Hepatocyte (in vitro differentiated cells): ENCODE results near the gene NFIA. TPM values are rescaled to one million over a fixed set of nuclear protein-coding genes. Genes with fewer than 3 reads are reported as not detected.

Experiments
- DNase-seq: peaks from one replicate; pipeline ENCODE4 v3.0.0-alpha.2; 2016; ENCODE audit warnings: low spot score
- H2AFZ ChIP-seq: fragments of 200-600 bp; sonication (generic); 2 replicates; pipeline ENCODE4 v1.6.0; 2016; ENCODE audit warnings: antibody characterized with exemption, mild to moderate bottlenecking
- H3K27ac ChIP-seq: fragments of 200-600 bp; sonication (generic); 2 replicates; pipeline ENCODE4 v1.5.1; 2016; ENCODE audit warnings: mild to moderate bottlenecking
- H3K27me3 ChIP-seq: fragments of 200-600 bp; sonication (generic); 2 replicates; pipeline ENCODE4 v1.6.1; 2016
- H3K36me3 ChIP-seq: fragments of 200-600 bp; sonication (generic); replicated peaks from 2 replicates; pipeline ENCODE4 v1.5.1; 2016; ENCODE audit warnings: low read depth; ENCODE audit not compliant: insufficient read depth
- H3K4me1 ChIP-seq: fragments of 200-600 bp; sonication (generic); 2 replicates; pipeline ENCODE4 v1.5.1; 2016; ENCODE audit warnings: mild to moderate bottlenecking, moderate library complexity; ENCODE audit not compliant: insufficient read depth
- H3K4me2 ChIP-seq: fragments of 200-600 bp; sonication (generic); 2 replicates; pipeline ENCODE4 v1.6.0; 2016
- H3K4me3 ChIP-seq: fragments of 200-600 bp; sonication (generic); 2 replicates; pipeline ENCODE4 v1.5.1; 2016; ENCODE audit warnings: mild to moderate bottlenecking
- H3K79me2 ChIP-seq: fragments of 200-600 bp; sonication (generic); 2 replicates; pipeline ENCODE4 v1.6.0; 2017; ENCODE audit warnings: mild to moderate bottlenecking
- H3K9me2 ChIP-seq: fragments of 200-600 bp; sonication (generic); replicated peaks from 2 replicates; pipeline ENCODE4 v1.6.0; 2017; ENCODE audit warnings: mild to moderate bottlenecking; ENCODE audit not compliant: insufficient read depth
- H3K9me3 ChIP-seq: fragments of 200-600 bp; sonication (generic); 2 replicates; pipeline ENCODE4 v1.5.1; 2016; ENCODE audit warnings: low read depth, mild to moderate bottlenecking
- H4K20me1 ChIP-seq: fragments of 200-600 bp; sonication (generic); 2 replicates; pipeline ENCODE4 v1.6.0; 2016; ENCODE audit warnings: mild to moderate bottlenecking; ENCODE audit not compliant: insufficient read depth, poor library complexity, severe bottlenecking
- EZH2 ChIP-seq: fragments of 200-600 bp; sonication (generic); IDR thresholded peaks from 2 replicates; pipeline ENCODE4 v1.6.1; 2016; ENCODE audit warnings: antibody characterized with exemption, mild to moderate bottlenecking, borderline replicate concordance
- EZH2phosphoT487 ChIP-seq: fragments of 200-600 bp; sonication (generic); IDR thresholded peaks from one replicate; pipeline ENCODE4 v1.6.1; 2018; ENCODE audit warnings: antibody characterized with exemption, mild to moderate bottlenecking, low read depth, moderate library complexity; ENCODE audit not compliant: unreplicated experiment, severe bottlenecking
- WGBS: methylation state at CpG from one replicate; pipeline ENCODE4 v1.1.6; 2016; ENCODE audit warnings: low lambda C conversion rate; ENCODE audit errors: missing lambda C conversion rate; 5-methylcytosine and 5-hydroxymethylcytosine counted together
- polyA plus RNA-seq: library from polyadenylated mRNA; unstranded; fragments of >200 nt; fragmentation: Nextera tagmentation; extraction: Ambion mirVana; gene quantifications from 2 replicates; pipeline ENCODE4 v1.2.1, GENCODE V29; 2016
- total RNA-seq: library from RNA; depleted of rRNA; stranded (reverse); fragments of >200 nt; gene quantifications from 2 replicates; pipeline ENCODE4 v1.2.3, GENCODE V29; 2014
- TF ChIP-seq, protein P1 (sequence below): fragments of 200-600 bp; sonication (generic); IDR thresholded peaks from 2 replicates; pipeline ENCODE4 v1.5.1; 2016; ENCODE audit warnings: antibody characterized with exemption, mild to moderate bottlenecking; ENCODE audit not compliant: poor library complexity

The NFIA gene
- total and polyA plus RNA-seq, 2 experiments from 2014 or later = 15.1 to 18.2 TPM

DNA sequence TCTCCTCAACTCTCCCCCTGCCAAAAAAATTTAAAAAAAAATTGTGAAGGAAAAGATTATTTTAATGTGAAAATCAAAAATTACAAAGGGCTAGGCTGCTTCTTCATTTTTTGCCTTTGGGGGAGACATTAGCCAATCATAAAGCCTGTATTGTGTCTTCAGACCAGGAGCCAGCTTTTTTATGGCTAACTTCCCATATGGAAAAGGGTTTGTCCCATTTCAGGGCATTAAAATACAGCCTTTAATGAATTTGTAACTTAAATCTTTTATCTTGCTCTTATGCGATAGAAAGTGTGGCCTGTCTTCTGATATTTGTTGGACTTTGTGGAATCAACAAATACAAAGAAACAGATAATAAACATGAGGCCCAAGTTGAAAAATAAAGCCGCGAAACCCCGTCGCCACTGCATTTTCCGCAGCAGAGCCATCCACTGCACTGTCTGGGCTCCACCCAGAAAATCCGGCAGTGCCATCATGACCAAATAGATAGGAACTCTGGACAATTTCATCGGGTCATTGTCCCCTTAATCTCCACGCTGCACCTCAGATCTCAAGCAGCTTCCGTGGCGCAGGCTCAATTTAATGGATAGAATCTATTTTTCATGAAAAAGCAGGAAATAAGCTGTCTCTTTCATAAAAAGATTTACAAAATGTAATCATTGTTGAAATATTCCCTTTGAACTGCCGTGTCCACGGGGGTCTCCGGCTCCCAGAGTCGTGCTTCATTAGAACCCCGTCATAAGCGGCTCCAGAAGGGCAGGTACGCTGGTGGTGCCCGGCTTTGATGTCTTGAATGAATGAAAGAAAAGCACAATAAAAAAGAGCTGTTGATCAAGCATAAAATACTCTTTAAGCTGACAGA, 365.0 kb downstream of the NFIA start:
- no peaks in the 10 kb centered on the region for H3K79me2 ChIP-seq
- H4K20me1 ChIP-seq = no peaks in the 10 kb centered on the region
- WGBS = 89% methylated on average over 19 of the region's 19 CpGs
- H3K4me1 ChIP-seq = peaks cover 41% of the 10 kb centered on the region
- H3K4me2 ChIP-seq = no peak overlapping the region
- no peaks in the 10 kb centered on the region for H3K9me3 ChIP-seq
- no peak overlapping the region for H3K27ac ChIP-seq
- no peaks in the 10 kb centered on the region for H3K9me2 ChIP-seq
- DNase-seq = no peak
- no peak overlapping the region for H3K4me3 ChIP-seq
- no peaks in the 10 kb centered on the region for H3K27me3 ChIP-seq
- TF ChIP-seq, protein P1, sequence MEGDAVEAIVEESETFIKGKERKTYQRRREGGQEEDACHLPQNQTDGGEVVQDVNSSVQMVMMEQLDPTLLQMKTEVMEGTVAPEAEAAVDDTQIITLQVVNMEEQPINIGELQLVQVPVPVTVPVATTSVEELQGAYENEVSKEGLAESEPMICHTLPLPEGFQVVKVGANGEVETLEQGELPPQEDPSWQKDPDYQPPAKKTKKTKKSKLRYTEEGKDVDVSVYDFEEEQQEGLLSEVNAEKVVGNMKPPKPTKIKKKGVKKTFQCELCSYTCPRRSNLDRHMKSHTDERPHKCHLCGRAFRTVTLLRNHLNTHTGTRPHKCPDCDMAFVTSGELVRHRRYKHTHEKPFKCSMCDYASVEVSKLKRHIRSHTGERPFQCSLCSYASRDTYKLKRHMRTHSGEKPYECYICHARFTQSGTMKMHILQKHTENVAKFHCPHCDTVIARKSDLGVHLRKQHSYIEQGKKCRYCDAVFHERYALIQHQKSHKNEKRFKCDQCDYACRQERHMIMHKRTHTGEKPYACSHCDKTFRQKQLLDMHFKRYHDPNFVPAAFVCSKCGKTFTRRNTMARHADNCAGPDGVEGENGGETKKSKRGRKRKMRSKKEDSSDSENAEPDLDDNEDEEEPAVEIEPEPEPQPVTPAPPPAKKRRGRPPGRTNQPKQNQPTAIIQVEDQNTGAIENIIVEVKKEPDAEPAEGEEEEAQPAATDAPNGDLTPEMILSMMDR = no peak
- TF ChIP-seq EZH2phosphoT487 = no peak
- TF ChIP-seq EZH2 = no peak
- H3K36me3 ChIP-seq = no peaks in the 10 kb centered on the region
- H2AFZ ChIP-seq = no peak overlapping the region

DNA sequence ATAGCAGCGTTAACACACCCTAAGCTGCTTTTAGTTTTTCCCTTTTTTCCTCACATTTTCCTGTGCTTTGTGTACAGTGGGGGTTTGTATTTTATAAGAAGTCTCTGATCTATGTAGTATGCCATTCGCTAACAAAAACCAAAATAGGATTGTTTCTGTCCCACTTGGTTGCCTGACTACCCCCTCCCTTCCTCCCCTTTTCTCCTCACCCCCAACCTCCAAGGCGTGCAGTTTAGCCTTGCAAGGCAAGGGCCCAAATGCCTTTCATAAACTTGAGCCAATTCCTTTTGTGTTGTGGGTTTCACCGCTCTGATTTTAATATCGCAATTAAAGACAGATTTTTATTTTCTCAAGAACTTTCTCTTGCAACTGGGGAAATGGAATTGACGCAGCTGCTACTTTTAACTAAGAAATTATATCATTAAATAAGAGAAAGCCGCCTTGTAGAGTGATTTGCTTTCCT, 365.6 kb downstream of the NFIA start:
- Histone ChIP-seq H3K36me3 (no peaks in the 10 kb centered on the region), H3K79me2 (no peaks in the 10 kb centered on the region), H3K4me1 (peaks cover 48% of the 10 kb centered on the region), H3K9me3 (no peaks in the 10 kb centered on the region), H3K27ac (no peak overlapping the region), H3K4me3 (no peak overlapping the region), H2AFZ (no peak overlapping the region), H3K9me2 (no peaks in the 10 kb centered on the region), H3K4me2 (no peak overlapping the region), H3K27me3 (no peaks in the 10 kb centered on the region), H4K20me1 (no peaks in the 10 kb centered on the region)
- WGBS = 91% methylated on average over 7 of the region's 7 CpGs
- DNase-seq = no peak
- TF ChIP-seq EZH2phosphoT487 (no peak), EZH2 (no peak)
- TF ChIP-seq, protein P1 = no peak

DNA sequence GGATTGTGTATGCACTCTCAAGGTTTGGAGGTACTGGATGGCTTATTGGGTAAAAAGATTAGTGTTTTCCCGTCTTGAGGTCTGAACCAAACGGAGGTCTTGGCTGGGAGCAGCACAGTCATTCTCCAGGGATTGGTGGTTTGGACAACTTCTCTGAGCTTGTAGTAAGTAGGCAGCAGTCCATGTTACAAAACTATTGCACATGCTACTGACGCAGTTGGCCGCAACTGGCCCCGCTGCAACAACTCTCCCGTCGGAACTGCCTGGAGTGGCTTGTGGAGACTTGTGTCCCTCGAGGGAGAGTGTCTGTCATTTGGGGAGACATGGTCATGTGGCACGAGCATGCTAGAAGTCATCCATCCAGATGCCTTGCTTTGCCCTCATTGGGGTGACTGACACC, 366.6 kb downstream of the NFIA start:
- no peak for DNase-seq

More for the DNA sequence above, 366.6 kb downstream of the NFIA start:
- no peak overlapping the region for H2AFZ ChIP-seq
- H3K9me3 ChIP-seq = no peaks in the 10 kb centered on the region
- no peaks in the 10 kb centered on the region for H3K9me2 ChIP-seq
- no peaks in the 10 kb centered on the region for H3K79me2 ChIP-seq
- H4K20me1 ChIP-seq = no peaks in the 10 kb centered on the region
- H3K27me3 ChIP-seq = no peaks in the 10 kb centered on the region
- H3K27ac ChIP-seq = no peak overlapping the region
- 94% methylated on average over 9 of the region's 9 CpGs for WGBS
- no peak overlapping the region for H3K4me2 ChIP-seq
- no peak overlapping the region for H3K4me3 ChIP-seq
- H3K4me1 ChIP-seq = peaks cover 49% of the 10 kb centered on the region
- TF ChIP-seq, protein P1 = no peak
- TF ChIP-seq EZH2phosphoT487 (no peak), EZH2 (no peak)
- no peaks in the 10 kb centered on the region for H3K36me3 ChIP-seq
